ENCODE measurements around the gene SLC22A15.

SLC22A15 gene

DNA sequence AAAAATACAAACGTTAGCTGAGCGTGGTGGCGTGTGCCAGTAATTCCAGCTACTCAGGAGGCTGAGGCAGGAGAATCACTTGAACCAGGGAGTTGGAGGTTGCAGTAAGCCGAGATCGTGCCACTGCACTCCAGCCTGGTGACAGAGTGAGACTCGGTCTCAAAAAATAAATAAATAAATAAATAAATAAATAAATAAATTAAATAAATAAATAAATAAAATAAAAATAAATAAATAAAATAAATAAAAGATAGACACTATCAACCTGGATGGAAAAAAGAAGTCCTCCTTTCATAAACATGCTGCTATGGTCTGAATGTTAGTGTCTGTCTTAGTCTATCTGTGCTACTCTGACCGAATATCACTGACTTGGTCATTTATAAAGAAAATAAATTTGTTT is 4.5 kb upstream of the SLC22A15 start (continued):
- peak; percentile 92 for TF ChIP-seq ZNF510 (tag by site-specific recombination; IDR thresholded peaks at IDR 0.05; ENCODE audit: insufficient replicate concordance)
- peak; percentile 87; the same call in 1 of the 2 replicates for TF ChIP-seq ZNF354C (tag by site-specific recombination; IDR thresholded peaks at IDR 0.05; ENCODE audit: borderline replicate concordance, low read depth)
- TF ChIP-seq ZNF121 (tag by site-specific recombination; IDR thresholded peaks at IDR 0.05), result peak; percentile 76
- 0 out of 2 replicates have a peak, but pooled peaks have one; percentile 54 for TF ChIP-seq ZBTB1 (tag by site-specific recombination; IDR thresholded peaks at IDR 0.05)

DNA sequence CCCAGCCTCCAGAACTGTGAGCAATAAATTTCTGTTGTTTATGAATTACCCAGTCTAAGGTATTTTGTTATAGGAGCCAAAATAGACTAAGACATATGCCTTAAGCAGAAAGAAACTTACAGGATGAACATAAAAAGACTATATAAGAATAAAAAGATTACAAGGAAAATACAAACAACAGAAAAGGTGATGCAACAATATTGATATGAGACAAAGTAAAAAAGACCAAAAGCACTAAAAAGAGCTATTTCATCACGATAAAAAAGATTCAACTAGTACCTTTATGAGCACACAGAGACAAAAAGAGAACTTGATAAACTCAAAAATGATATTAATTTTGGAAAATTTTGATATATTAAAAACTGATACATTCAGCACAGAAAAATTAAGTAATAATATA is 3.2 kb upstream of the SLC22A15 start:
- Histone ChIP-seq H3K9me3 (ENCODE audit: control insufficient read depth, insufficient read depth, low read depth, low read length) (no peaks in the 10 kb centered on the region), H3K27ac (ENCODE audit: extremely low read depth, low read depth, low read length) (no peak overlapping the region), H3K36me3 (ENCODE audit: control insufficient read depth in 2 of 2, insufficient read depth in 1 of 2, low read length in 2 of 2) (no peaks in the 10 kb centered on the region), H3K4me3 (ENCODE audit: low read depth, low read length) (no peak overlapping the region), H3K4me1 (ENCODE audit: control insufficient read depth, insufficient read depth, low read length) (no peaks in the 10 kb centered on the region)
- ChIA-PET CTCF (no interaction called here), POLR2A (no interaction called here)
- TF ChIP-seq ZNF549 (tag by site-specific recombination; IDR thresholded peaks at IDR 0.05) (no peak), ZNF133 (tag by site-specific recombination; IDR thresholded peaks at IDR 0.05) (no peak), ZNF449 (tag by site-specific recombination; IDR thresholded peaks at IDR 0.05) (no peak), ZNF140 (tag by site-specific recombination; IDR thresholded peaks at IDR 0.05) (no peak), YY2 (tag by site-specific recombination; IDR thresholded peaks at IDR 0.05) (no peak), ZNF692 (tag by site-specific recombination; IDR thresholded peaks at IDR 0.05) (no peak), ZNF843 (tag by site-specific recombination; IDR thresholded peaks at IDR 0.05) (no peak), ZNF266 (tag by site-specific recombination; IDR thresholded peaks at IDR 0.05; ENCODE audit: low read depth) (peak; percentile 73), REST (tag by site-specific recombination; IDR thresholded peaks at IDR 0.05) (no peak), PRDM1 (tag by site-specific recombination; IDR thresholded peaks at IDR 0.05) (no peak), ZFP3 (tag by site-specific recombination; IDR thresholded peaks at IDR 0.05; ENCODE audit: low read depth) (no peak), ZNF23 (tag by site-specific recombination; IDR thresholded peaks at IDR 0.05; ENCODE audit: borderline replicate concordance) (no peak)
- TF ChIP-seq, protein P1, sequence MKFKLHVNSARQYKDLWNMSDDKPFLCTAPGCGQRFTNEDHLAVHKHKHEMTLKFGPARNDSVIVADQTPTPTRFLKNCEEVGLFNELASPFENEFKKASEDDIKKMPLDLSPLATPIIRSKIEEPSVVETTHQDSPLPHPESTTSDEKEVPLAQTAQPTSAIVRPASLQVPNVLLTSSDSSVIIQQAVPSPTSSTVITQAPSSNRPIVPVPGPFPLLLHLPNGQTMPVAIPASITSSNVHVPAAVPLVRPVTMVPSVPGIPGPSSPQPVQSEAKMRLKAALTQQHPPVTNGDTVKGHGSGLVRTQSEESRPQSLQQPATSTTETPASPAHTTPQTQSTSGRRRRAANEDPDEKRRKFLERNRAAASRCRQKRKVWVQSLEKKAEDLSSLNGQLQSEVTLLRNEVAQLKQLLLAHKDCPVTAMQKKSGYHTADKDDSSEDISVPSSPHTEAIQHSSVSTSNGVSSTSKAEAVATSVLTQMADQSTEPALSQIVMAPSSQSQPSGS (tag by site-specific recombination; IDR thresholded peaks at IDR 0.05; ENCODE audit: low read depth), result 0 out of 2 replicates have a peak, but pooled peaks have one; percentile 10
- TF ChIP-seq, protein P2, sequence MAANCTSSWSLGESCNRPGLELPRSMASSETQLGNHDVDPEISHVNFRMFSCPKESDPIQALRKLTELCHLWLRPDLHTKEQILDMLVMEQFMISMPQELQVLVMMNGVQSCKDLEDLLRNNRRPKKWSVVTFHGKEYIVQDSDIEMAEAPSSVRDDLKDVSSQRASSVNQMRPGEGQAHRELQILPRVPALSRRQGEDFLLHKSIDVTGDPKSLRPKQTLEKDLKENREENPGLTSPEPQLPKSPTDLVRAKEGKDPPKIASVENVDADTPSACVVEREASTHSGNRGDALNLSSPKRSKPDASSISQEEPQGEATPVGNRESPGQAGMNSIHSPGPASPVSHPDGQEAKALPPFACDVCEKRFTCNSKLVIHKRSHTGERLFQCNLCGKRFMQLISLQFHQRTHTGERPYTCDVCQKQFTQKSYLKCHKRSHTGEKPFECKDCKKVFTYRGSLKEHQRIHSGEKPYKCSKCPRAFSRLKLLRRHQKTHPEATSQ (tag by site-specific recombination; IDR thresholded peaks at IDR 0.05), result no peak
